ENCODE data around the gene SLC16A9. TPM values are rescaled to one million over a fixed set of nuclear protein-coding genes. Genes with fewer than 3 reads are reported as not detected.
"Not testable (repeated sequence)": the region's sequence is repeated elsewhere in the genome, so short reads cannot be mapped to it uniquely, and the experiment has no call there.

The SLC16A9 gene
- total RNA-seq, 2 donors from 2014 or later = 0.42 to 1.2 TPM

- intact Hi-C loops (cut with DNase I) = no loop called here
- DNase-seq (no peak), ATAC-seq (no peak)
Observed at GRCh38 chr10:59682986-59683937, 26.4 kb downstream of the SLC16A9 start.

GRCh38 chr10:59680199-59680598, 29.5 kb downstream of the SLC16A9 start:
- ATAC-seq = no peak
- intact Hi-C loops (cut with DNase I) = no loop called here

GRCh38 chr10:59678884-59679301, 30.8 kb downstream of the SLC16A9 start:
- ATAC-seq (peak in 1 of 2 donors; percentile 64), DNase-seq (no peak)
- intact Hi-C loops (cut with DNase I) = no loop called here

More at GRCh38 chr10:59680199-59680598, 29.5 kb downstream of the SLC16A9 start:
- DNase-seq = no peak

GRCh38 chr10:59677253-59677831, 32.3 kb downstream of the SLC16A9 start:
- intact Hi-C loops (cut with DNase I) = no loop called here
- no peak for ATAC-seq
- DNase-seq = no peak

- intact Hi-C loops (cut with DNase I) = no loop called here
- ATAC-seq (no peak), DNase-seq (no peak)
Observed at GRCh38 chr10:59675812-59676211, 33.8 kb downstream of the SLC16A9 start.

- intact Hi-C loops (cut with DNase I) = no loop called here
- peak in 1 of 2 donors; percentile 59 for ATAC-seq
- no peak for DNase-seq
Observed at GRCh38 chr10:59674215-59674836, 35.3 kb downstream of the SLC16A9 start.

- ATAC-seq (no peak), DNase-seq (no peak)
- intact Hi-C loops (cut with DNase I) = no loop called here
Observed at GRCh38 chr10:59672150-59672875, 37.3 kb downstream of the SLC16A9 start.

GRCh38 chr10:59670269-59670668, 39.4 kb downstream of the SLC16A9 start:
- intact Hi-C loops (cut with DNase I) = no loop called here
- DNase-seq = no peak
- ATAC-seq = no peak

- DNase-seq (no peak), ATAC-seq (no peak)
- intact Hi-C loops (cut with DNase I) = no loop called here
Observed at GRCh38 chr10:59668096-59668495, 41.6 kb downstream of the SLC16A9 start.

- DNase-seq = no peak
- intact Hi-C loops (cut with DNase I) = no loop called here
- ATAC-seq = no peak
Observed at GRCh38 chr10:59666310-59666709, 43.3 kb downstream of the SLC16A9 start.

GRCh38 chr10:59663213-59663612, 46.4 kb downstream of the SLC16A9 start:
- DNase-seq; ATAC-seq; intact Hi-C loops (cut with DNase I): not testable (repeated sequence)

- no peak for ATAC-seq
Observed at GRCh38 chr10:59657724-59658123, 51.9 kb downstream of the SLC16A9 start.

GRCh38 chr10:59655309-59655708, 54.3 kb downstream of the SLC16A9 start:
- intact Hi-C loops (cut with DNase I) = no loop called here
- DNase-seq = no peak
- no peak for ATAC-seq

More at GRCh38 chr10:59657724-59658123, 51.9 kb downstream of the SLC16A9 start:
- DNase-seq = no peak
- intact Hi-C loops (cut with DNase I) = no loop called here

- ATAC-seq = no peak
Observed at GRCh38 chr10:59654007-59654406, 55.6 kb downstream of the SLC16A9 start.

GRCh38 chr10:59651902-59652301, 57.7 kb downstream of the SLC16A9 start:
- DNase-seq (no peak), ATAC-seq (no peak)
- intact Hi-C loops (cut with DNase I) = no loop called here

More at GRCh38 chr10:59654007-59654406, 55.6 kb downstream of the SLC16A9 start:
- no peak for DNase-seq
- intact Hi-C loops (cut with DNase I) = no loop called here

GRCh38 chr10:59649606-59650346, 59.9 kb downstream of the SLC16A9 start:
- intact Hi-C loops (cut with DNase I) = no loop called here
- DNase-seq (no peak), ATAC-seq (no peak)

- DNase-seq = no peak
- intact Hi-C loops (cut with DNase I) = no loop called here
- ATAC-seq = peak in 1 of 2 donors; percentile 21
Observed at GRCh38 chr10:59648711-59649201, 60.9 kb downstream of the SLC16A9 start.

GRCh38 chr10:59644841-59645240, 64.8 kb downstream of the SLC16A9 start:
- DNase-seq (no peak), ATAC-seq (no peak)
- intact Hi-C loops (cut with DNase I) = no loop called here

All from left cardiac atrium (tissue), 4 donors.